Esophagus muscularis mucosa (tissue), 4 donors: ENCODE results near the gene DOCK1.
"Not testable (repeated sequence)": the region's sequence is repeated elsewhere in the genome, so short reads cannot be mapped to it uniquely, and the experiment has no call there.

Experiments used
- EP300 ChIP-seq: sonication (generic); formaldehyde crosslinking; IDR thresholded peaks from one replicate; pipeline ENCODE4 v1.6.1; 2017; ENCODE audit warnings: antibody characterized with exemption
- POLR2A ChIP-seq: fragments of 450-650 bp; IDR thresholded peaks from one replicate; pipeline ENCODE4 v1.6.1; 2017; ENCODE audit warnings: antibody characterized with exemption, moderate library complexity, mild to moderate bottlenecking, low read depth
- TF ChIP-seq, protein P1 (sequence below), 3 experiments: fragments of 200-600 bp in 2 of 3; fragments of 450-650 bp in 1 of 3; sonication (generic) in 2 of 3; IDR thresholded peaks; one replicate each; pipeline ENCODE4 v1.5.1; 2017 to 2019; ENCODE audit warnings: antibody characterized with exemption in 3 of 3, mild to moderate bottlenecking in 2 of 3, moderate library complexity in 1 of 3

DNA sequence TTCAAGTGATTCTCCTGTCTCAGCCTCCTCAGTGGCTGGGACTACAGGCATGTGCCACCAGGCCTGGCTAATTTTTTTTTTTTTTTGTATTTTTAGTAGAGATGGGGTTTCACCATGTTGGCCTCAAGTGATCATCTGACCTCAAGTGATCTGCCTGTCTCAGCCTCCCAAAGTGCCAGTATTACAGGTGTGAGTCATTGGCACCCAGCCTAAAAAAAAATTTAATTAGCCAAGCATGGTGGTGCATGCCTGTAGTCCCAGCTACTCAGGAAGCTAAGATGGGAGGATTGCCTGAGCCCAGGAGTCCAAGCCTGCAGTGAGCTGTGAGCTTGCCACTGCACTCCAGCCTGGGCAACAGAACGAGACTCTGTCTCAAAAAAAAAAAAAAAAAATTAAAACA, 16.8 kb upstream of the DOCK1 start:
- TF ChIP-seq, protein P1, sequence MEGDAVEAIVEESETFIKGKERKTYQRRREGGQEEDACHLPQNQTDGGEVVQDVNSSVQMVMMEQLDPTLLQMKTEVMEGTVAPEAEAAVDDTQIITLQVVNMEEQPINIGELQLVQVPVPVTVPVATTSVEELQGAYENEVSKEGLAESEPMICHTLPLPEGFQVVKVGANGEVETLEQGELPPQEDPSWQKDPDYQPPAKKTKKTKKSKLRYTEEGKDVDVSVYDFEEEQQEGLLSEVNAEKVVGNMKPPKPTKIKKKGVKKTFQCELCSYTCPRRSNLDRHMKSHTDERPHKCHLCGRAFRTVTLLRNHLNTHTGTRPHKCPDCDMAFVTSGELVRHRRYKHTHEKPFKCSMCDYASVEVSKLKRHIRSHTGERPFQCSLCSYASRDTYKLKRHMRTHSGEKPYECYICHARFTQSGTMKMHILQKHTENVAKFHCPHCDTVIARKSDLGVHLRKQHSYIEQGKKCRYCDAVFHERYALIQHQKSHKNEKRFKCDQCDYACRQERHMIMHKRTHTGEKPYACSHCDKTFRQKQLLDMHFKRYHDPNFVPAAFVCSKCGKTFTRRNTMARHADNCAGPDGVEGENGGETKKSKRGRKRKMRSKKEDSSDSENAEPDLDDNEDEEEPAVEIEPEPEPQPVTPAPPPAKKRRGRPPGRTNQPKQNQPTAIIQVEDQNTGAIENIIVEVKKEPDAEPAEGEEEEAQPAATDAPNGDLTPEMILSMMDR (IDR thresholded peaks at IDR 0.05): not testable (repeated sequence)
- TF ChIP-seq EP300, POLR2A: not testable (repeated sequence)
